ENCODE data around the gene FAF2.

Gene FAF2

GRCh38 chr5:176485176-176485575, 37.0 kb downstream of the FAF2 start:
- TF ChIP-seq CTCF (conservative IDR thresholded peaks at IDR 0.05) (no peak), ZFX (IDR thresholded peaks at IDR 0.05) (no peak)
- no peak overlapping the region for H3K27ac ChIP-seq

GRCh38 chr5:176486189-176486757, 38.1 kb downstream of the FAF2 start:
- no peak for TF ChIP-seq CTCF (conservative IDR thresholded peaks at IDR 0.05)
- no peak for TF ChIP-seq ZFX (IDR thresholded peaks at IDR 0.05)

GRCh38 chr5:176487160-176487559, 39.0 kb downstream of the FAF2 start:
- peak overlapping the region; percentile 38; the same call in 1 of the 2 replicates for H3K27ac ChIP-seq

More at GRCh38 chr5:176486189-176486757, 38.1 kb downstream of the FAF2 start:
- H3K27ac ChIP-seq, result no peak overlapping the region

GRCh38 chr5:176489077-176489476, 40.9 kb downstream of the FAF2 start:
- TF ChIP-seq CTCF (conservative IDR thresholded peaks at IDR 0.05) (no peak), ZFX (IDR thresholded peaks at IDR 0.05) (no peak)
- H3K27ac ChIP-seq, result no peak overlapping the region

- no peak overlapping the region for H3K27ac ChIP-seq
- TF ChIP-seq CTCF (conservative IDR thresholded peaks at IDR 0.05), result no peak
- no peak for TF ChIP-seq ZFX (IDR thresholded peaks at IDR 0.05)
Measured at GRCh38 chr5:176490301-176490700, 42.1 kb downstream of the FAF2 start.

- no peak overlapping the region for H3K27ac ChIP-seq
- no peak for TF ChIP-seq CTCF (conservative IDR thresholded peaks at IDR 0.05)
- no peak for TF ChIP-seq ZFX (IDR thresholded peaks at IDR 0.05)
Measured at GRCh38 chr5:176491101-176491502, 42.9 kb downstream of the FAF2 start.

- no peak for TF ChIP-seq CTCF (conservative IDR thresholded peaks at IDR 0.05)
- TF ChIP-seq ZFX (IDR thresholded peaks at IDR 0.05), result no peak
- H3K27ac ChIP-seq, result no peak overlapping the region
Measured at GRCh38 chr5:176491901-176492300, 43.7 kb downstream of the FAF2 start.

GRCh38 chr5:176492431-176492830, 44.2 kb downstream of the FAF2 start:
- no peak overlapping the region for H3K27ac ChIP-seq
- TF ChIP-seq CTCF (conservative IDR thresholded peaks at IDR 0.05) (no peak), ZFX (IDR thresholded peaks at IDR 0.05) (no peak)
